Neutrophil (primary cell): Measurements from ENCODE around the gene TBATA.
"Not testable (repeated sequence)": the region's sequence is repeated elsewhere in the genome, so short reads cannot be mapped to it uniquely, and the experiment has no call there.

Source experiments
- H3K27ac ChIP-seq: fragments of 200-600 bp; sonication (generic); 2 replicates; pipeline ENCODE4 v1.5.1; 2016; ENCODE audit warnings: mild to moderate bottlenecking, moderate library complexity
- H3K27me3 ChIP-seq: fragments of 200-600 bp; sonication (generic); 2 replicates; pipeline ENCODE4 v1.6.0; 2016; ENCODE audit warnings: mild to moderate bottlenecking
- H3K36me3 ChIP-seq: fragments of 200-600 bp; sonication (generic); 2 replicates; pipeline ENCODE4 v1.5.1; 2017
- H3K4me1 ChIP-seq, 2 experiments: fragments of 200-600 bp in 1 of 2; sonication (generic) in 1 of 2; 1 replicate in 1 of 2; 2 replicates in 1 of 2; pipeline versions ENCODE4 v1.5.1 to v1.6.1; 2013 to 2016; ENCODE audit warnings: low read depth in 1 of 2, low read length in 1 of 2, mild to moderate bottlenecking in 1 of 2, moderate library complexity in 1 of 2; ENCODE audit not compliant: control insufficient read depth in 1 of 2, insufficient read depth in 1 of 2
- H3K4me3 ChIP-seq, 2 experiments: fragments of 200-600 bp in 1 of 2; sonication (generic) in 1 of 2; 1 replicate in 1 of 2; 2 replicates in 1 of 2; pipeline ENCODE4 v1.5.1; 2013 to 2016; ENCODE audit warnings: low read depth in 1 of 2, low read length in 1 of 2, mild to moderate bottlenecking in 1 of 2, moderate library complexity in 1 of 2
- H3K9me3 ChIP-seq: fragments of 200-600 bp; sonication (generic); 2 replicates; pipeline ENCODE4 v1.5.1; 2016
- CTCF ChIP-seq: fragments of 200-600 bp; sonication (generic); IDR thresholded peaks from 2 replicates; pipeline ENCODE4 v1.5.1; 2016; ENCODE audit warnings: antibody characterized with exemption

The TBATA gene

DNA sequence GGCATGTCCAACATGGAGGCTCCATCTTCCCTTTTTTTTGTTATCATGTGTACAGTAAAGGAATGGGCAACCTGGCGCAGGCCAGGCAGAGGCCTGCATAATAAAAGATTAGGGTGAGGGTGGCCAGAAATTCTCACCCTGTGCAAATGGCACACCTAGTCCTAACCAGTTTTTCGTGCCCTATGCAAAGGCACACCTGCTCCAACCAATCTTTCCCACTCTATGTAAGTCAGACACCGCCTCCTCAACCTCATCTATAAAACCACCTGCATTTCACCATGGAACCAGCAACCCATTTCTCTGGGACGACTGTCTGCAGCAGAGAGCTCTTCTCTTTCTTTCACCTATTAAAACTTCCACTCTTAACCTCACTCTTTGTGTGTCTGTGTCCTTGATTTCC is 16.1 kb downstream of the TBATA start:
- Histone ChIP-seq H3K36me3 (no peaks in the 10 kb centered on the region), H3K9me3 (no peaks in the 10 kb centered on the region), H3K27ac (no peak overlapping the region), H3K27me3 (no peaks in the 10 kb centered on the region), H3K4me1 (no peaks in the 10 kb centered on the region), H3K4me3 (no peak overlapping the region)
- no peak for TF ChIP-seq CTCF

GRCh38 chr10:70768026-70768685 is 17.0 kb downstream of the TBATA start:
- H3K36me3 ChIP-seq, H3K9me3 ChIP-seq, H3K4me1 ChIP-seq, H3K27ac ChIP-seq, H3K4me3 ChIP-seq, H3K27me3 ChIP-seq: not testable (repeated sequence)

GRCh38 chr10:70765794-70766594 is 19.2 kb downstream of the TBATA start:
- Histone ChIP-seq H3K27ac (no peak overlapping the region), H3K4me3 (no peak overlapping the region), H3K27me3 (no peaks in the 10 kb centered on the region), H3K4me1 (no peaks in the 10 kb centered on the region), H3K9me3 (no peaks in the 10 kb centered on the region), H3K36me3 (no peaks in the 10 kb centered on the region)
- no peak for TF ChIP-seq CTCF

DNA sequence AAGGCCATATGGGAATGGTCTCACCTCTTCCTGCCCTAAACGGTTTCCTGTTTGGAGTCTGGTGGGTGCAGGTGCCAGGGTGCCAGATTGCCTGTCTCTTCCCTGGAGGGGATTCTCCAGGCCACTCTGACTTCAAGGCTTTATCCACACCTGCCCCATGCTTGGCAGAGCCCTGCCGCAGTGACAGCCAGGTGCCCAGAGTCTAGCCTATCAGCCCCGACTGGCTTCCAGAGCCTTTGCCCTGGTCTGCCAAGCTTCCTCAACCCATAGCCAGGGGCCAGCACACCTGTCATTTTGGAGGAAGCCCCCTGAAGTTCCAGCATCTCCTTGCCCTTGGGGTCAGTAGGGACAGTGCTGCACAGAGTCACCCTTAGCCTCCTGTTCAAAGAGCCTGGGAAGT is 21.6 kb downstream of the TBATA start:
- Histone ChIP-seq H3K9me3 (no peaks in the 10 kb centered on the region), H3K36me3 (no peaks in the 10 kb centered on the region), H3K4me1 (peaks cover 0 to 4% of the 10 kb centered on the region in 2 experiments), H3K27me3 (no peaks in the 10 kb centered on the region), H3K4me3 (no peak overlapping the region), H3K27ac (no peak overlapping the region)
- TF ChIP-seq CTCF, result no peak

DNA sequence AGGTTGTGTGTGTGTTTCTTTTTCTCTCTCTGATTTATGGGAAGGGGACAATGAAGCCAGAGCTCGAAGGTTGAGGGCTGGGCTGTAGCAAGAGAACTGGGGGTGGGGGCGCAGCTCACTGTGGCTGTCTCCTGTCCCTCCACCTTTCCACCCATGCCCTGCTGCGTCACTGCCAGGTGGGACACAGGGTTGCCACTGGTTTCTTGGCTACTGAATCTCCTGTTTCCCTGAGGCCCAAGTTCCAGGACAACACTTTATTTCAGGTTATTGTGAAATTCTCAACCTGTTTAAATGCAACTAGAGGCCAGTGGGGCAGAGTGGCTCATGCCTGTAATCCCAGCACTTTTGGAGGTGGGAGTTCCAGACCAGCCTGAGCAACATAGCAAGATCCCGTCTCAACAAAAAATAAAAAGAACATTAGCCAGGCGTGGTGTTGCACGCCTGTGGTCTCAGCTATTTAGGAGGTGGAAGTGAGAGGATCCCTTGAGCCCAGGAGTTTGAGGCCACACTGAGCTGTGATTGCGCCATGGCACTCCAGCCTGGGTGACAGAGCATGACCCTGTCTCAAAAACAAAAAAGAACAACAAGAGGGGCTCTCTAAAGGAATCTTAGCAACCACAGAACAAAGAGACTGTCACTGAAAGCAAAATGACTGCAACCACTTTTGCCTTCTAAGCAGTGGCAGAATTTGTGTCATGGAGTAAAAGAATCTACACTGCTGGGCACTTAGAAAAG is 22.6 kb downstream of the TBATA start:
- H3K27ac ChIP-seq, result no peak overlapping the region
- no peaks in the 10 kb centered on the region for H3K27me3 ChIP-seq
- no peak for TF ChIP-seq CTCF
- H3K9me3 ChIP-seq, result no peaks in the 10 kb centered on the region
- H3K36me3 ChIP-seq, result no peaks in the 10 kb centered on the region
- H3K4me3 ChIP-seq, result no peak overlapping the region
- H3K4me1 ChIP-seq, result peaks cover 0 to 4% of the 10 kb centered on the region in 2 experiments
